Measurements from ENCODE around the gene SFTA2. TPM values are rescaled to one million over a fixed set of nuclear protein-coding genes. Genes with fewer than 3 reads are reported as not detected.

The SFTA2 gene
- total and polyA plus RNA-seq, 8 donors, result 2.8 to 94.7 (median 15.2) TPM; not detected in 3

DNA sequence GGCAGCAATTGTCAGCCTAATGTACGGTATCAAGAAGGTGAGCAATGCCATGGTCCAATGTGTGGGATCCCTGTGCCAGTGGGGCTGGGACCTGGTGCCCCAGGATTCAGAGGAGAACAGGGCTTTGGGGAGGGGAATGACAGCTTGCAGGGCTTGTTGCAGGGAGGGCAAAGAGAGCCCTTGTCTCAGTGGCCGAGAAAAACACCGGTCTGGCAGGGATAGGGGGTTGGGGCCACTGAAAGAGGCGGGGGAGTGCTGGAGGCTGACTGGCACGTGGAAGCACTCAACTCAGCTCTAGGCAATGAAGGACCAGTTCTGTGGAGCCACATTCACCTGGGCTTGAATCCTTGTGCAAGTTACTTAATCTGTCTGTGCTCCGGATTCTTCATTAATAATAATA, 5.3 kb upstream of the SFTA2 start:
- Histone ChIP-seq H3K4me3 (no peak overlapping the region), H3K36me3 (no peaks in the 10 kb centered on the region), H3K9me3 (no peaks in the 10 kb centered on the region), H3K27ac (no peak overlapping the region), H3K27me3 (peaks cover 0 to 24% (median 0%) of the 10 kb centered on the region in 3 donors), H3K4me1 (peaks cover 0 to 31% (median 24%) of the 10 kb centered on the region in 4 donors)
- WGBS, 5 donors, result 80 to 94% (median 86%) methylated on average over 6 of the region's 6 CpGs
- intact Hi-C loops (cut with DNase I; ENCODE audit: low total_unique reads), result no loop called here
- DNase-seq, result no peak
- TF ChIP-seq EP300 (IDR thresholded peaks at IDR 0.05) (no peak), POLR2AphosphoS5 (IDR thresholded peaks at IDR 0.05) (no peak), POLR2A (IDR thresholded peaks at IDR 0.05) (no peak), CTCF (IDR thresholded peaks at IDR 0.05) (no peak)

DNA sequence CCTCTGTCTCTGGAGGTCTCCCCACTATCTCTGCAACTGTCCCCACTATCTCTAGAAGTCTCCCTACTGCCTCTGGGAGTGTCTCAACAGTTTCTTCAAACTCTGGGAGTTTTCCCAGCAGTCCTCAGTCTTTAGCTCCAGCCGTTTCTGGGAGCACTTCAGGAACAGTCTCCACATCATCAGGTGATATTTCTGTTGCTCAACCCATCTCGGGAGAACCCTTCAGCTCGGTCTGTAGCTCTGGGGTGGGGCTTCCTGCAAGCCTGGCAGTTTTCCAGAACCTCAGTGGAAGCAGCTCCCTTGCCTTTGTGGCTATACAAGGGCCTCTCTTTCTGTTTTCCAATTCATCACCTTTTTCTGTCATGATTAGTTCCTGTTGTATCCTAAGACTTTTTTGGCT, 3.0 kb upstream of the SFTA2 start:
- Histone ChIP-seq H3K27me3 (peaks cover 0 to 11% (median 0%) of the 10 kb centered on the region in 3 donors), H3K9me3 (no peaks in the 10 kb centered on the region), H3K4me3 (no peak overlapping the region), H3K4me1 (peaks cover 4 to 28% (median 13%) of the 10 kb centered on the region in 4 donors), H3K27ac (no peak overlapping the region), H3K36me3 (no peaks in the 10 kb centered on the region)
- no peak for TF ChIP-seq POLR2AphosphoS5 (IDR thresholded peaks at IDR 0.05)
- no peak for TF ChIP-seq CTCF (IDR thresholded peaks at IDR 0.05)
- no peak for TF ChIP-seq EP300 (IDR thresholded peaks at IDR 0.05)
- no peak for TF ChIP-seq POLR2A (IDR thresholded peaks at IDR 0.05)
- intact Hi-C loops (cut with DNase I; ENCODE audit: low total_unique reads), result no loop called here
- DNase-seq, result peak in 1 of 2 donors; percentile 70
- WGBS, 5 donors, result 14 to 29% (median 25%) methylated on average over 3 of the region's 3 CpGs

DNA sequence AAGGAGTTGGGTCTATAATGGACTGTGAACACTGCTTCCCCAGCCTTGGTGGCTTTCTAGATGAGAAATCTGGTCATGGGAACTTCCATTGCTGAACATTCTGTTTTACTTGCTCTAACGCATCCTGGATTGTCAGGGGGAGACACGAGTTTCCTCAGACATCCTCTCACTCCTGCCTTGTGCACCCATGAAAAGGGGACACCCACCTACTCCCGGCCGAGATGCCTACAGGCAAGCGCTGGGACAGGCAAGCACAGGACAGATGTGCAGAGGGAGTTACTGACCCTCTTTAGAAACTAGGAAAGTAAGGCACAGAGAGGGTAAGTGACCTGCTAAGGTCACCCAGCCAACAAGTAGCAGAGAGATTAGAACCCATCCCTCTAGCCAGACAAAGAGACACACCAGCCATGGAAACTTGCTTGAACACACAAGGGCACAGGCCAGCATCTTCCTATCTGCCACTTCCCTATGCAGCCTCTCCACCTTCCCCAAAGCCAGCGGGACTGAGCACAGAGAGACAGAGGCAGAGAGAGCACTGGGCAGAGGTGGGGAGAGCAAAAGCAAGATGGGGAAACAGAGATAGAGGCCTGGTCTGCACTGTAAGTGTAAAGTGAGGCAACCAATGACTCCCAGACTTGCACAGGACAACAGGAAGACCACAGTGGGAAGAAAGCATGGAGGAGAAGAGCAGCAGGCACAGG, 845 bp upstream of the SFTA2 start:
- H3K4me3 ChIP-seq, result no peak overlapping the region
- intact Hi-C loops (cut with DNase I; ENCODE audit: low total_unique reads), result no loop called here
- TF ChIP-seq CTCF (IDR thresholded peaks at IDR 0.05), result no peak
- no peak for TF ChIP-seq POLR2AphosphoS5 (IDR thresholded peaks at IDR 0.05)
- no peak for TF ChIP-seq POLR2A (IDR thresholded peaks at IDR 0.05)
- TF ChIP-seq EP300 (IDR thresholded peaks at IDR 0.05), result no peak
- peaks cover 3 to 10% (median 10%) of the 10 kb centered on the region in 4 donors for H3K9me3 ChIP-seq
- peaks cover 0 to 6% (median 0%) of the 10 kb centered on the region in 4 donors for H3K36me3 ChIP-seq
- peaks cover 3 to 17% (median 6%) of the 10 kb centered on the region in 4 donors for H3K4me1 ChIP-seq
- H3K27me3 ChIP-seq, result peaks cover 0 to 1% (median 0%) of the 10 kb centered on the region in 3 donors
- WGBS, 5 donors, result 75 to 82% (median 76%) methylated on average over 6 of the region's 6 CpGs
- peak overlapping the region in 2 of 5 donors; percentile 65 to 76 for H3K27ac ChIP-seq
- no peak for DNase-seq

GRCh38 chr6:30931272-30931671, 698 bp downstream of the SFTA2 start:
- no peaks in the 10 kb centered on the region for H3K27me3 ChIP-seq
- intact Hi-C loops (cut with DNase I; ENCODE audit: low total_unique reads), result no loop called here
- H3K9me3 ChIP-seq, result peaks cover 3 to 10% (median 10%) of the 10 kb centered on the region in 4 donors
- peaks cover 3 to 24% (median 6%) of the 10 kb centered on the region in 4 donors for H3K4me1 ChIP-seq
- no peak overlapping the region for H3K4me3 ChIP-seq
- no peak for DNase-seq
- peaks cover 3 to 21% (median 8%) of the 10 kb centered on the region in 4 donors for H3K36me3 ChIP-seq
- H3K27ac ChIP-seq, result peak overlapping the region in 3 of 5 donors; percentile 60 to 76 (median 65)
- WGBS, 5 donors, result 63 to 75% (median 67%) methylated on average over 7 to 8 of the region's 8 CpGs
- TF ChIP-seq EP300 (IDR thresholded peaks at IDR 0.05) (no peak), POLR2A (IDR thresholded peaks at IDR 0.05) (no peak), CTCF (IDR thresholded peaks at IDR 0.05) (no peak), POLR2AphosphoS5 (IDR thresholded peaks at IDR 0.05) (no peak)
